Activated effector memory CD4-positive, alpha-beta T cell treated with anti-CD3 and anti-CD28 coated beads, Interleukin-2, amount 50 U/mL, for 16 hours (primary cell): ENCODE measurements around the gene DENND5B.
"Not testable (repeated sequence)": the region's sequence is repeated elsewhere in the genome, so short reads cannot be mapped to it uniquely, and the experiment has no call there.

ENCODE experiments used
- DNase-seq: peaks from one replicate; pipeline ENCODE4 v3.0.0-alpha.2; 2020

Gene DENND5B

GRCh38 chr12:31499567-31499966, 91.4 kb downstream of the DENND5B start:
- no peak for DNase-seq

DNA sequence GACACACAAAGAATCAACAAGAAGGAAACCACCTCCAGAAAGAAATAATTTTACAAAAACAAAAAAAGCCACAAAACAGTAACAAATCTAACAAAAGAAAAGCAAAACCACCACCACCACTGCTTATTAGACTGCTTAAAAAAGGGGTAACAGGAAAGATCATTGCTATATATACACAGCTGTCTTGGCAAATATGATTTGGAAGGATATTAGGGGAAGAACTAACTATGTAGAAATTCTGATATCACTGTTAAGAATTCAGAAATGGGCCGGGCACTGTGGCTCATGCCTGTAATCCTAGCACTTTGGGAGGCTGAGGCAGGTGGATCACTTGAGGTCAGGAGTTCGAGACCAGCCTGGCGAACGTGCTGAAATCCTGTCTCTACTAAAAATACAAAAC, 92.5 kb downstream of the DENND5B start:
- no peak for DNase-seq

- DNase-seq = no peak
These were observed 94.7 kb downstream of the DENND5B start for GRCh38 chr12:31496257-31496656.

DNA sequence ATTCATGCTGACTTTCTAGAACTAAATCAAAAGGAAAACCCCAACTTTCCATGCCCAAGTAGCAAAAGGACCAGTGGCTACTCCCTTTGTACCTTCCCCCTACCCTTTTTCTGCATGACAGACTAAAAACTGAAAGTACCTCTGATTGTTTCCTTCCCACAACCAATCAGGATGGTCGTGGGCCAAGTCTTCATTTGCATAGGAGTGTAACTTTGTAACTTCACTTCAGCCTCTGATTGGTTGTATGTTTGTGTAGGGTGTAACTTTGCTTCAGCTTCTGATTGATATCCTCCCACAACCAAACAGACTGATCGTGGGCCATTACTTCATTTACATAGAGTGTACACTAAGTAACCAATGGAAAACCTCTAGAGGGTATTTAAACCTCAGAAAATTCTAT, 96.5 kb downstream of the DENND5B start:
- DNase-seq = no peak

DNA sequence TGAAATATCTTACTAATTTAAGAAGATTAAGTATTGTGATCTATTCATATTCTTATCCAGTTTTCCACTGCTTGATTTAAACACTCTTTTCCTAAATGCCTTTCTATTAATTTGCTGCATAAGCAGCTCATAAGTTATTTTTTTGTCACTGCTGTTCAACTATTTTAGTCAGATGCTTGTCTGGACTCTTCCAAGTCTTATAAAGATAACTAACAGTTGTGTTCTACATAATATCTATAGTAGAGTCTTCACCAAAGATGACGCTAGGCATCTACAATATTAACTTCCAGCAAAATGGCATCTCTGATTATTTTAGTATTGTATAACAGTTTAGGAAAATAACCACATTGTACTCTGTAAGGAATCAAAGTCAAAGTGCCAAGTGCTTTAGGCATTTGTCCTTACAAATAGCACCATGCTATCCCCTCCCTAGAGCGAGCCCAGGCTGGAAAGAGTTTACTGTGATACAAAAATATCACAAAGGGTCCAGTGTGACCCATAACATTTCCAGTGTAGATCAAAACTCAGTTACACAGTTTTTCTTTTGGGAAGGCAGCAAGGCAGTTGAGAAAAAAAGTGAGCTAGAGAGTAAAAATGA, 98.2 kb downstream of the DENND5B start:
- no peak for DNase-seq

DNA sequence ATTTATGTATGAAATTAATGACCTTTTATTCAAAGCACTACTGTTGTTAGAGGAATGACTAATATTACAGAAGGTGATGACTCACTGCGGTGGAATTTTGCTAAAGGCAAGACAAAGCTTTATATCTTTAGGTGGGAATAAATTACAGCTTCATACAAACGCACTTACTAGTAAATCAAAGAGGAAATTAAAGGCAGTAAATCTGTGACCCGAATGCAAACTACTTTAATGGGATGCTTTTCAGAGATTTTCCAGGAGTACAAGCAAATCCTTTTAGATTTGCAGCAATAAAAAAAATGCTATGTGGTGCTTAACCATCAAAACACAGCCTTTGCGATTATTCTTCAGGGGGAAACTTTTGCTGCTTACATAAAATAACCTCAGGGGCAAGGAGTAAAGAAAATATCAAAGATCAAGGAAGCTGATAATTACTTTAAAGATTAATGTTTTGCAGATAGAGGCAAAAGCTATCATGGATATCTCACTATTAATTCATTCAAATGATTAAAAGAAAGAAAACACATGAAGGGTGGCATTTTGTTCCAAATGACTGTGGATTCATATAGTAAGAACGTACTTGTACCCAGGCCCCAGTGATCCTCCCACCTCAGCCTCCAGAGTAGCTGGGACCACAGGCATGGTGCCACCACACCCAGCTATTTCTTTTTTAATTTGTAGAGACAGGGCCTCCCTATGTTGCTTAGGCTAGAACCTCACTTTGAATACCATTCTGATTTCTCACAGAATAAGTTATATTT, 98.9 kb downstream of the DENND5B start:
- no peak for DNase-seq

GRCh38 chr12:31491241-31491794, 99.6 kb downstream of the DENND5B start:
- DNase-seq = no peak

GRCh38 chr12:31488737-31489338, 102.1 kb downstream of the DENND5B start:
- no peak for DNase-seq

- DNase-seq = no peak
These were observed 105.4 kb downstream of the DENND5B start for GRCh38 chr12:31485571-31485970.

DNA sequence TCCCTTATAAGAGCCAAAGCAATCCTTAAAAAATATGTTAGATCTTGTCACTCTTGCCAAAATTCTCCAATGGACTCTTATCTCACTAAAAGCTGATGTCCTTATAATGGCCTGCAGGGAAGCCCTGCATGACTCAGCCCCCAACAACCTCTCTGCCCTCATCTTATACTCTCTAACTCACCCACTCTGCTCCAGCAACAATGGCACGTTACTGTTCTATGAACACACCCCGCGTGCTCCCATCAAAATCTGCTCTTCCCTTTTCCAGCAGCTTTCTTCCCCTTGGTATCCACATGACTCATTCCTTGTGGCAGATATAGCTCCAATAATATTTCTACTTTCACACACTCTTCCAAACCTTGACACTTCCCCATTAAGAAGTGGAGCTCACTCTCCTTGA, 108.1 kb downstream of the DENND5B start:
- DNase-seq = no peak

GRCh38 chr12:31481415-31481814, 109.5 kb downstream of the DENND5B start:
- DNase-seq = no peak

- no peak for DNase-seq
These were observed 111.3 kb downstream of the DENND5B start for GRCh38 chr12:31479516-31480210.

GRCh38 chr12:31478898-31479297, 112.0 kb downstream of the DENND5B start:
- no peak for DNase-seq

DNA sequence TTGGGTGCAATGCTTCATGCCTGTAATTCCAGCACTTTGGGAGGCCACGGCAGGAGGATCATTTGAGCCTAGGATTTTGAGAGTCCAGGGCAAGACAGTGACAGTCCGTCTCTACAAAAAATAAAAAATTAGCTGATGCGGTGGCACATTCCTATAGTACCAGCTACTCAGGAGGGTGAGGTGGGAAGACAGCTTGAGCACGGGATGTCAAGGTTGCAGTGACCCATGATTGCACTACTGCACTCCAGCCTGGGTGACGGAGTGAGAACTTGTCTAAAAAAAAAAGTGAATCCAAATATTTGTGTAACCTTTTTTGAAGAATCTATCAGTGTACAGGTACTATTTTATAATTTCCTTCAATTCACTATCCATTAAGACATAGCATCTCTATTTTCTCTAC, 112.5 kb downstream of the DENND5B start:
- no peak for DNase-seq

GRCh38 chr12:31477687-31478086, 113.2 kb downstream of the DENND5B start:
- no peak for DNase-seq

DNA sequence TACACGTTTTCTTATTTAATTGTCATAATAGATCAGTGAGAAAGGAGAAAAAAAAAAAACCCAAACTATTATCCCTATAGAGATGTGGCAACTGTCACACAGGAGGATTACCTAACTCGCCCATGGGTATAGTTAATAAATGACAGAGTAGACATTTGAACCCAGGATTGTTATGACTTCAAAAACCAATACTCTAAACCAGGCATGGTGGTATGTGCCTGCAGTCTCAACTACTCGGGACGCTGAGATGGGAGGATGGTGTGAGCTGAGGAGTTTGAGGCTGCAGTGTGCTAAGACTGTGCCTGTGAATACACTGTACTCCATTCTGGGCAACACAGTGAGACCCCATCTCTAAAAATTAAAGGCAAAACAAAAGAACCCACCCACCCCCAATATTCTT, 114.5 kb downstream of the DENND5B start:
- no peak for DNase-seq

- not testable (repeated sequence) for DNase-seq
These were observed 115.3 kb downstream of the DENND5B start for GRCh38 chr12:31475610-31476009.

- DNase-seq = no peak
These were observed 116.2 kb downstream of the DENND5B start for GRCh38 chr12:31474751-31475150.

DNA sequence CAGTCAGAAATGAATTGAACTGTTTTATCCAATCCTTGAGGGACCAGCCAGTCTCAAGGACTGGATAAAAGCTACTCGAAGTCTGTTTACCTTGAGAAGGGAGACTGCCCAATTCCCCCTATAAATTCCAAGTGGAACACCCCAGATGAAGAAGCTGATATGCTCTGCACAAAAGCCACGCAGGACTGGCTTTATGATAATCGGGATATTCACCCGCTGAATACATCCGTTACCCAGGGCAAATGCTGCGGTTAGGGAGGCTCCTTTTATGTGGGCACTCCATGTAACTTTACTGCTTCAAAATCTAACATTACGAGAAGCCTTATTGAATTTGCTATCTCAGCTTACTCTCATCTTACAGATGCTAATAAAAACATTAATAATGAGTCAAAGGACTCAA, 119.1 kb downstream of the DENND5B start:
- DNase-seq = no peak

GRCh38 chr12:31471051-31471450, 119.9 kb downstream of the DENND5B start:
- DNase-seq = no peak

- no peak for DNase-seq
These were observed 120.5 kb downstream of the DENND5B start for GRCh38 chr12:31470459-31470858.

- DNase-seq = no peak
These were observed 124.2 kb downstream of the DENND5B start for GRCh38 chr12:31466768-31467167.

- no peak for DNase-seq
These were observed 125.9 kb downstream of the DENND5B start for GRCh38 chr12:31465002-31465401.
